WI38 (cell line): ENCODE results near the gene MARF1.

Experiments used
- H3K4me3 ChIP-seq: 2 replicates; pipeline ENCODE4 v1.5.1; 2011; ENCODE audit warnings: low read depth, mild to moderate bottlenecking, control low read depth, low read length
- TF ChIP-seq, protein P1 (sequence below): IDR thresholded peaks from 2 replicates; pipeline ENCODE4 v1.5.1; 2012; ENCODE audit warnings: low read depth, mild to moderate bottlenecking, control low read depth, low read length

MARF1 gene

DNA sequence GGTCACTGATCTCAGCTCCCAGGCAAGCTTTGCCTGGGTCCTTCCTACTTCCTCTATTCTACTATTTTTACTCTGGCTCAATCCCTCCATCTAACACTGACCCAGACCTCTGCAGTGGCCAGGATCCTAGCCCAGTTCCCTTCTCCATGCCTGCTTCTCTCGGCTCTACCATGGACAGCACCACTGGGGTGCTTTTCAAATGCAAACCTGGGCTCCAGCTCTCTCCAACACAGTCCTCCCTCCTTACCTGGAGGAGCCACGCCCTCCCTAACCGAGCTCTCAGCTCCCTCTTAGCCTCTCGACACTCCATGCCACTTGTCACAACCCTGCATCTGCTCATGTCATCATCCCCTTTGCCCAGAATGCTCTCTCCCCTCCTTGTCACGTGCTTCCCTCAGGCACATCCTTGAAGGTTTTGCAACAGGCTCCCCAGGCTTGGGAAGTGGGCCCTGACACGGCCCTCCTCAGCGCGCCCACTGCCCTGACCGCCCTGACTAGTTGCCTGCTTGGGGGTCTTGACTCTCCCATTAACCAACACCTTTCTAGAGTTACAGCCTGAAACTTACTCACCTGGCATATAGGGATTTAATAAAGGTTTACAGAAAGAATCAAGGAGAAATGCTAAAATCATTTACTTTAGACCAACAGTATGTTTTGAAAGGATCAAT is 41.6 kb downstream of the MARF1 start:
- TF ChIP-seq, protein P1, sequence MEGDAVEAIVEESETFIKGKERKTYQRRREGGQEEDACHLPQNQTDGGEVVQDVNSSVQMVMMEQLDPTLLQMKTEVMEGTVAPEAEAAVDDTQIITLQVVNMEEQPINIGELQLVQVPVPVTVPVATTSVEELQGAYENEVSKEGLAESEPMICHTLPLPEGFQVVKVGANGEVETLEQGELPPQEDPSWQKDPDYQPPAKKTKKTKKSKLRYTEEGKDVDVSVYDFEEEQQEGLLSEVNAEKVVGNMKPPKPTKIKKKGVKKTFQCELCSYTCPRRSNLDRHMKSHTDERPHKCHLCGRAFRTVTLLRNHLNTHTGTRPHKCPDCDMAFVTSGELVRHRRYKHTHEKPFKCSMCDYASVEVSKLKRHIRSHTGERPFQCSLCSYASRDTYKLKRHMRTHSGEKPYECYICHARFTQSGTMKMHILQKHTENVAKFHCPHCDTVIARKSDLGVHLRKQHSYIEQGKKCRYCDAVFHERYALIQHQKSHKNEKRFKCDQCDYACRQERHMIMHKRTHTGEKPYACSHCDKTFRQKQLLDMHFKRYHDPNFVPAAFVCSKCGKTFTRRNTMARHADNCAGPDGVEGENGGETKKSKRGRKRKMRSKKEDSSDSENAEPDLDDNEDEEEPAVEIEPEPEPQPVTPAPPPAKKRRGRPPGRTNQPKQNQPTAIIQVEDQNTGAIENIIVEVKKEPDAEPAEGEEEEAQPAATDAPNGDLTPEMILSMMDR = no peak
- H3K4me3 ChIP-seq = no peak overlapping the region

DNA sequence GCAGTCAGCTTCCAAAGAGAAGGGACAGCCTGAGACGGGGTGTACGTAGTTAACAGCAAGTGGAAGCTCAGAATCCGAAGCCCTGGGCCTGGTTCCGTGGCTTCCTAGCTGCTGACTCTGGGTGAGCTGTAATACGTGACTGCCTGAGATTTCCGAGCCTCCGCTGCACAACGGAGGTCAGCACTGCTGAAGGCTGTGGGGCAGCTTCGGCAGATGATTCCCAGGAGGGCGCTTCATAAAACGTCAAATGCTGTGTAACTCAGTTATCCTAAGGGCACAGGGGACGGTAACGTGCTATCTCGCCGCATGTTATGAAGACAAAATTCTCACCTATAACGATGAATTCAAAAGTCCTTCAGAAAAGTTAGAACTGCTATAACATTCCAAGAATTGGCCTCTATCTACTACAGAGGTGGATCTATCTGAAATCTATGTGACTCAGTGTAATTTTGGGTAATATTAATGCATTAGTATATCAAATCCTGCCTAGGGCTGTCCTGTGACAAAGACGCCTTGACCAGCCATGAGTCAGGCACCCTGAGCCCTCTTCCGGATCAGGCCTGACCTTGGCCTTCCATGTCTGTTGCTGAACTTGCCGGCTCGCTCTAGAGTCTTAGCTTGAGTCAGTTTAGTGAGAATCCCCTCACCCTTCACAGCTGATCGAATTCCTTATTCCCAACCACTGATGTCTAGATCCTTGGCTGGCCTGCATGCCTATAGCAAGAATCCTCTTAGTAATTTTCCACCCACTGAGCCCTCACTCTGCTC is 43.5 kb downstream of the MARF1 start:
- H3K4me3 ChIP-seq = no peak overlapping the region
- TF ChIP-seq, protein P1 = no peak

GRCh38 chr16:15598648-15599190 is 44.2 kb downstream of the MARF1 start:
- TF ChIP-seq, protein P1 = no peak

GRCh38 chr16:15597822-15598647 is 44.9 kb downstream of the MARF1 start:
- TF ChIP-seq, protein P1 = no peak
- no peak overlapping the region for H3K4me3 ChIP-seq

More at GRCh38 chr16:15598648-15599190, 44.2 kb downstream of the MARF1 start:
- no peak overlapping the region for H3K4me3 ChIP-seq

DNA sequence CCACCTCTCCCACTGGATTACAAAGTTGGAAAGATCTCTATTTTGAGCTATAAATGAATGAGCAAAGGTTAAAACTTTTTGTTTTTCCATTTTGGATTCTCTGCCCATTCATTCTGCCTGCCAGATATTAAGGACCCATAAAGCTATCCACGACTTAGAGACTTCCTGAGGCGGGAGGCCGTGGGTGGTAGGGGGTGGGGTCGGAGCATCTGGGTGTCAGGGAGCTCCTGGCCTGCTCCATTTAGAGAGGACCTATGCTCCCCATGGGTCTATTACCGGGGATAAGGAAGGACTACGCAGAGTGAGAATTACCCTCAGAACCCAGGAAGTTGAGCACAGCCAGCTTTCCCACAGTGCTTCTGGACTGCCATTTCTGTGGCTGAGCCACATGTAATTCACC is 45.8 kb downstream of the MARF1 start:
- TF ChIP-seq, protein P1 = no peak
- H3K4me3 ChIP-seq = no peak overlapping the region

GRCh38 chr16:15594711-15595320 is 48.1 kb downstream of the MARF1 start:
- H3K4me3 ChIP-seq = no peak overlapping the region
- TF ChIP-seq, protein P1 = no peak
